Ovary (tissue), 3 donors: Measurements from ENCODE around the gene CYP27C1.

Experiments used
- EP300 ChIP-seq: sonication (generic); formaldehyde crosslinking; IDR thresholded peaks from one replicate; pipeline ENCODE4 v1.6.1; 2017; ENCODE audit warnings: antibody characterized with exemption
- POLR2A ChIP-seq: fragments of 450-650 bp; IDR thresholded peaks from one replicate; pipeline ENCODE4 v1.6.1; 2017; ENCODE audit warnings: antibody characterized with exemption, mild to moderate bottlenecking, moderate library complexity
- TF ChIP-seq, protein P1 (sequence below), 3 donors: fragments of 450-650 bp in 2 of 3; fragments of 200-600 bp in 1 of 3; IDR thresholded peaks; one replicate each; pipeline versions ENCODE4 v1.5.1 to v1.8.0; 2016 to 2022; ENCODE audit warnings: antibody characterized with exemption in 3 of 3, mild to moderate bottlenecking in 1 of 3
- donor health status: DM: no; HTN: no; CAD: no.

DNA sequence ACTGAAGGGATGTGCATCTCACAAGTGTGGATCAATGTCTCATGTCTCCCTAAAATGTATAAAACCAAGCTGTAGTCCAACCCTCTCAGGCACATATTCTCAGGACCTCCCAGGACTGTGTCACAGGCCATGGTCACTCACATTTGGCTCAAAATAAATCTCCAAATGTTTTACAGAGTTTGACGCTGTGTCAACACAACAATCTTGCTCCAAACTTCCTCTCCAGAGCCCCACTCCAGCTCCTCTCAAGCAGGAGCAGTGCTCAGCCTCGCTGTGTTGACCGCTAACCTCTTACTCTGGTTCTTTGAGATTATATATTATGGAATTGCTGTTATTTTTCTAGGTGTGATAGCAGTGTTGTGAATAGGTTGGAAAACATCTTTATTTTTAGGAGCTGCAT is 56.2 kb downstream of the CYP27C1 start:
- TF ChIP-seq, protein P1, sequence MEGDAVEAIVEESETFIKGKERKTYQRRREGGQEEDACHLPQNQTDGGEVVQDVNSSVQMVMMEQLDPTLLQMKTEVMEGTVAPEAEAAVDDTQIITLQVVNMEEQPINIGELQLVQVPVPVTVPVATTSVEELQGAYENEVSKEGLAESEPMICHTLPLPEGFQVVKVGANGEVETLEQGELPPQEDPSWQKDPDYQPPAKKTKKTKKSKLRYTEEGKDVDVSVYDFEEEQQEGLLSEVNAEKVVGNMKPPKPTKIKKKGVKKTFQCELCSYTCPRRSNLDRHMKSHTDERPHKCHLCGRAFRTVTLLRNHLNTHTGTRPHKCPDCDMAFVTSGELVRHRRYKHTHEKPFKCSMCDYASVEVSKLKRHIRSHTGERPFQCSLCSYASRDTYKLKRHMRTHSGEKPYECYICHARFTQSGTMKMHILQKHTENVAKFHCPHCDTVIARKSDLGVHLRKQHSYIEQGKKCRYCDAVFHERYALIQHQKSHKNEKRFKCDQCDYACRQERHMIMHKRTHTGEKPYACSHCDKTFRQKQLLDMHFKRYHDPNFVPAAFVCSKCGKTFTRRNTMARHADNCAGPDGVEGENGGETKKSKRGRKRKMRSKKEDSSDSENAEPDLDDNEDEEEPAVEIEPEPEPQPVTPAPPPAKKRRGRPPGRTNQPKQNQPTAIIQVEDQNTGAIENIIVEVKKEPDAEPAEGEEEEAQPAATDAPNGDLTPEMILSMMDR (IDR thresholded peaks at IDR 0.05): no peak
- TF ChIP-seq POLR2A (no peak), EP300 (no peak)
